Activated CD4-positive, alpha-beta memory T cell treated with anti-CD3 and anti-CD28 coated beads for 36 hours (primary cell): ENCODE results near the gene SIX2. TPM values are rescaled to one million over a fixed set of nuclear protein-coding genes. Genes with fewer than 3 reads are reported as not detected.

Experiments used
- CTCF ChIA-PET: fragments of 350-600 bp; sonication (Branson Sonifier 250); formaldehyde crosslinking; loops from one replicate; lab custom pipeline; 2021; ENCODE audit warnings: antibody characterized with exemption, inconsistent platforms; lab: Charles Lee
- POLR2A ChIA-PET: fragments of 350-600 bp; sonication (Branson Sonifier 250); formaldehyde crosslinking; loops from one replicate; lab custom pipeline; 2021; ENCODE audit warnings: antibody characterized with exemption; lab: Charles Lee
- DNase-seq: peaks from one replicate; pipeline ENCODE4 v3.0.0-alpha.2; 2020
- H3K27ac Mint-ChIP-seq: one replicate; pipeline ENCODE4 v1.8.0; 2021; ENCODE audit warnings: mixed read lengths
- H3K27me3 Mint-ChIP-seq: one replicate; pipeline ENCODE4 v1.8.0; 2021; ENCODE audit warnings: mixed read lengths
- H3K36me3 Mint-ChIP-seq: one replicate; pipeline ENCODE4 v1.8.0; 2021; ENCODE audit warnings: mixed read lengths
- H3K4me1 Mint-ChIP-seq: one replicate; pipeline ENCODE4 v1.8.0; 2021; ENCODE audit warnings: low read depth, mixed read lengths
- H3K4me3 Mint-ChIP-seq: one replicate; pipeline ENCODE4 v1.8.0; 2021; ENCODE audit warnings: mild to moderate bottlenecking, mixed read lengths
- H3K9me3 Mint-ChIP-seq: one replicate; pipeline ENCODE4 v1.8.0; 2021; ENCODE audit warnings: mixed read lengths
- intact Hi-C: fragments of 100-400 bp; cut with micrococcal nuclease; formaldehyde crosslinking; loops from one replicate; pipeline ENCODE4 v1.15.1; 2023
- total RNA-seq, 2 experiments: library from RNA; stranded (reverse); gene quantifications; one replicate each; pipeline ENCODE4 v1.2.3, GENCODE V29; 2021

SIX2 gene
- total RNA-seq, 2 experiments from 2014 or later, result not detected

GRCh38 chr2:44997963-44998362 lies 11.3 kb downstream of the SIX2 start:
- ChIA-PET CTCF (interaction anchor here (1.2 kb wide), 1 partner anchor 43 kb away, joined by 3 read pairs; no protein-coding TSS in a partner anchor), POLR2A (no interaction called here)
- no peaks in the 10 kb centered on the region for H3K9me3 Mint-ChIP-seq
- no peak for DNase-seq
- H3K27me3 Mint-ChIP-seq, result peaks cover 63% of the 10 kb centered on the region
- intact Hi-C loops, result no loop called here
- peaks cover 16% of the 10 kb centered on the region for H3K4me1 Mint-ChIP-seq
- H3K27ac Mint-ChIP-seq, result no peak overlapping the region
- no peaks in the 10 kb centered on the region for H3K36me3 Mint-ChIP-seq
- H3K4me3 Mint-ChIP-seq, result no peak overlapping the region

- H3K4me3 Mint-ChIP-seq, result no peak overlapping the region
- CTCF ChIA-PET, result interaction anchor here (0.6 kb wide), 1 partner anchor 24 kb away, joined by 3 read pairs; no protein-coding TSS in a partner anchor
These were observed 12.9 kb downstream of the SIX2 start for GRCh38 chr2:44996356-44996755.

GRCh38 chr2:44994377-44994776 lies 14.9 kb downstream of the SIX2 start:
- ChIA-PET CTCF (no interaction called here), POLR2A (no interaction called here)
- DNase-seq, result no peak
- Mint-ChIP-seq H3K27ac (no peak overlapping the region), H3K4me3 (no peak overlapping the region), H3K4me1 (no peaks in the 10 kb centered on the region), H3K9me3 (peaks cover 3% of the 10 kb centered on the region), H3K36me3 (no peaks in the 10 kb centered on the region), H3K27me3 (peaks cover 47% of the 10 kb centered on the region)
- intact Hi-C loops, result no loop called here

More at GRCh38 chr2:44996356-44996755, 12.9 kb downstream of the SIX2 start:
- peaks cover 3% of the 10 kb centered on the region for H3K9me3 Mint-ChIP-seq
- DNase-seq, result no peak
- no peak overlapping the region for H3K27ac Mint-ChIP-seq
- H3K36me3 Mint-ChIP-seq, result no peaks in the 10 kb centered on the region
- peaks cover 53% of the 10 kb centered on the region for H3K27me3 Mint-ChIP-seq
- peaks cover 6% of the 10 kb centered on the region for H3K4me1 Mint-ChIP-seq
- intact Hi-C loops, result no loop called here
- POLR2A ChIA-PET, result no interaction called here

- Mint-ChIP-seq H3K4me3 (no peak overlapping the region), H3K9me3 (peaks cover 8% of the 10 kb centered on the region), H3K27ac (no peak overlapping the region), H3K4me1 (no peaks in the 10 kb centered on the region), H3K27me3 (peaks cover 30% of the 10 kb centered on the region), H3K36me3 (no peaks in the 10 kb centered on the region)
- ChIA-PET CTCF (no interaction called here), POLR2A (no interaction called here)
- intact Hi-C loops, result no loop called here
- no peak for DNase-seq
These were observed 20.1 kb downstream of the SIX2 start for GRCh38 chr2:44989176-44989575.

GRCh38 chr2:44983836-44984604 lies 25.2 kb downstream of the SIX2 start:
- Mint-ChIP-seq H3K27ac (no peak overlapping the region), H3K36me3 (no peaks in the 10 kb centered on the region), H3K9me3 (peaks cover 5% of the 10 kb centered on the region), H3K4me1 (peaks cover 3% of the 10 kb centered on the region), H3K27me3 (peaks cover 25% of the 10 kb centered on the region), H3K4me3 (no peak overlapping the region)
- DNase-seq, result no peak
- POLR2A ChIA-PET, result no interaction called here
- intact Hi-C loops, result no loop called here
- CTCF ChIA-PET, result interaction anchor here (0.6 to 4.5 kb wide), 3 partner anchors 11 to 950 kb away, joined by 3 to 134 read pairs (median 7); no protein-coding TSS in a partner anchor

GRCh38 chr2:44981714-44982108 lies 27.5 kb downstream of the SIX2 start:
- intact Hi-C loops, result loop anchor here (1.0 kb wide), 2 partner anchors 513 to 597 kb away; no protein-coding TSS in a partner anchor
- Mint-ChIP-seq H3K9me3 (no peaks in the 10 kb centered on the region), H3K4me1 (peaks cover 3% of the 10 kb centered on the region), H3K4me3 (no peak overlapping the region), H3K27ac (no peak overlapping the region), H3K36me3 (no peaks in the 10 kb centered on the region), H3K27me3 (peaks cover 26% of the 10 kb centered on the region)
- CTCF ChIA-PET, result interaction anchor here (0.7 to 4.5 kb wide), 30 partner anchors 9 to 918 kb away, joined by 3 to 134 read pairs (median 5); no protein-coding TSS in a partner anchor
- peak; percentile 75 for DNase-seq
- POLR2A ChIA-PET, result no interaction called here

GRCh38 chr2:44980751-44981713 lies 28.2 kb downstream of the SIX2 start:
- peaks cover 23% of the 10 kb centered on the region for H3K27me3 Mint-ChIP-seq
- intact Hi-C loops, result loop anchor here (1.0 kb wide), 1 partner anchor 597 kb away; no protein-coding TSS in a partner anchor
- ChIA-PET POLR2A (no interaction called here), CTCF (interaction anchor here (0.7 to 4.5 kb wide), 29 partner anchors 8 to 917 kb away, joined by 3 to 134 read pairs (median 5); no protein-coding TSS in a partner anchor)
- no peaks in the 10 kb centered on the region for H3K9me3 Mint-ChIP-seq
- H3K27ac Mint-ChIP-seq, result no peak overlapping the region
- no peak for DNase-seq
- H3K4me1 Mint-ChIP-seq, result peaks cover 3% of the 10 kb centered on the region
- H3K36me3 Mint-ChIP-seq, result no peaks in the 10 kb centered on the region
- no peak overlapping the region for H3K4me3 Mint-ChIP-seq

GRCh38 chr2:44979581-44979980 lies 29.7 kb downstream of the SIX2 start:
- DNase-seq, result no peak
- CTCF ChIA-PET, result interaction anchor here (0.7 to 2.5 kb wide), 3 partner anchors 27 to 413 kb away, joined by 3 to 9 read pairs (median 3); no protein-coding TSS in a partner anchor
- intact Hi-C loops, result no loop called here
- H3K9me3 Mint-ChIP-seq, result no peaks in the 10 kb centered on the region
- H3K27me3 Mint-ChIP-seq, result peaks cover 23% of the 10 kb centered on the region
- POLR2A ChIA-PET, result no interaction called here
- H3K27ac Mint-ChIP-seq, result no peak overlapping the region
- peaks cover 3% of the 10 kb centered on the region for H3K4me1 Mint-ChIP-seq
- no peaks in the 10 kb centered on the region for H3K36me3 Mint-ChIP-seq
- H3K4me3 Mint-ChIP-seq, result no peak overlapping the region

- peaks cover 11% of the 10 kb centered on the region for H3K27me3 Mint-ChIP-seq
- ChIA-PET CTCF (interaction anchor here (0.9 to 4.1 kb wide), 3 partner anchors 15 to 519 kb away, joined by 4 to 19 read pairs (median 5); no protein-coding TSS in a partner anchor), POLR2A (no interaction called here)
- no peaks in the 10 kb centered on the region for H3K4me1 Mint-ChIP-seq
- H3K4me3 Mint-ChIP-seq, result no peak overlapping the region
- H3K27ac Mint-ChIP-seq, result no peak overlapping the region
- intact Hi-C loops, result no loop called here
- no peaks in the 10 kb centered on the region for H3K36me3 Mint-ChIP-seq
- peak; percentile 18 for DNase-seq
- H3K9me3 Mint-ChIP-seq, result no peaks in the 10 kb centered on the region
These were observed 33.4 kb downstream of the SIX2 start for GRCh38 chr2:44975571-44976450.

- Mint-ChIP-seq H3K27ac (no peak overlapping the region), H3K4me1 (no peaks in the 10 kb centered on the region), H3K9me3 (no peaks in the 10 kb centered on the region), H3K36me3 (no peaks in the 10 kb centered on the region), H3K27me3 (peaks cover 8% of the 10 kb centered on the region), H3K4me3 (no peak overlapping the region)
- DNase-seq, result no peak
- intact Hi-C loops, result loop anchor here (5.0 kb wide), 1 partner anchor 932 kb away; no protein-coding TSS in a partner anchor
- ChIA-PET CTCF (interaction anchor here (1.1 to 4.1 kb wide), 4 partner anchors 10 to 521 kb away, joined by 3 to 19 read pairs (median 8); no protein-coding TSS in a partner anchor), POLR2A (no interaction called here)
These were observed 35.1 kb downstream of the SIX2 start for GRCh38 chr2:44974064-44974715.
